ENCODE data around the gene USP53.
"Not testable (repeated sequence)": the region's sequence is repeated elsewhere in the genome, so short reads cannot be mapped to it uniquely, and the experiment has no call there.

Gene USP53

GRCh38 chr4:119212234-119212963, at the start of gene USP53:
Gene USP53, plus strand, starts transcription at chr4:119212713. Its CDS starts 27,047 bp downstream, at chr4:119239760.
- DNase-seq, result peak; percentile 90

GRCh38 chr4:119165767-119166166, 46.7 kb upstream of the USP53 start:
- DNase-seq, result no peak

- DNase-seq, result no peak
These were observed 42.3 kb upstream of the USP53 start for GRCh38 chr4:119170195-119170594.

- DNase-seq, result no peak
These were observed 40.3 kb upstream of the USP53 start for GRCh38 chr4:119172223-119172622.

- DNase-seq, result not testable (repeated sequence)
These were observed 38.7 kb upstream of the USP53 start for GRCh38 chr4:119173729-119174361.

GRCh38 chr4:119179011-119179410, 33.5 kb upstream of the USP53 start:
- DNase-seq, result no peak

- no peak for DNase-seq
These were observed 28.4 kb upstream of the USP53 start for GRCh38 chr4:119184128-119184527.

- no peak for DNase-seq
These were observed 22.9 kb upstream of the USP53 start for GRCh38 chr4:119189638-119190037.

GRCh38 chr4:119190354-119190753, 22.2 kb upstream of the USP53 start:
- no peak for DNase-seq

- DNase-seq, result no peak
These were observed 21.0 kb upstream of the USP53 start for GRCh38 chr4:119191505-119191904.

GRCh38 chr4:119197772-119198212, 14.7 kb upstream of the USP53 start:
- no peak for DNase-seq

GRCh38 chr4:119204916-119205315, 7.6 kb upstream of the USP53 start:
- DNase-seq, result no peak

- no peak for DNase-seq
These were observed 6.8 kb upstream of the USP53 start for GRCh38 chr4:119205690-119206089.

GRCh38 chr4:119206178-119206577, 6.3 kb upstream of the USP53 start:
- no peak for DNase-seq

GRCh38 chr4:119207051-119207450, 5.5 kb upstream of the USP53 start:
- no peak for DNase-seq

- DNase-seq, result no peak
These were observed 3.4 kb upstream of the USP53 start for GRCh38 chr4:119209077-119209476.

GRCh38 chr4:119209586-119209985, 2.9 kb upstream of the USP53 start:
- no peak for DNase-seq

GRCh38 chr4:119210775-119211174, 1.7 kb upstream of the USP53 start:
- no peak for DNase-seq

GRCh38 chr4:119211867-119212233, 663 bp upstream of the USP53 start:
- DNase-seq, result peak; percentile 70

- peak; percentile 53 for DNase-seq
These were observed 572 bp downstream of the USP53 start for GRCh38 chr4:119212964-119213606.

- DNase-seq, result no peak
These were observed 5.6 kb downstream of the USP53 start for GRCh38 chr4:119218093-119218492.

GRCh38 chr4:119221412-119221811, 8.9 kb downstream of the USP53 start:
- DNase-seq, result no peak

- DNase-seq, result no peak
These were observed 15.2 kb downstream of the USP53 start for GRCh38 chr4:119227690-119228089.

- no peak for DNase-seq
These were observed 15.9 kb downstream of the USP53 start for GRCh38 chr4:119228406-119228805.

All from KG1 (cell line).